NCI-H2171 treated with DMSO at 0.1 percent for 48 hours (cell line): Measurements from ENCODE around the gene VDR.

ENCODE experiments used
- DNase-seq: peaks from one replicate; lab custom pipeline; 2025; lab: John Stamatoyannopoulos, UW

VDR gene

GRCh38 chr12:47894068-47894467 is 10.7 kb downstream of the VDR start:
- DNase-seq: no peak

- DNase-seq: no peak
Measured at GRCh38 chr12:47892819-47893218, 12.0 kb downstream of the VDR start.

DNA sequence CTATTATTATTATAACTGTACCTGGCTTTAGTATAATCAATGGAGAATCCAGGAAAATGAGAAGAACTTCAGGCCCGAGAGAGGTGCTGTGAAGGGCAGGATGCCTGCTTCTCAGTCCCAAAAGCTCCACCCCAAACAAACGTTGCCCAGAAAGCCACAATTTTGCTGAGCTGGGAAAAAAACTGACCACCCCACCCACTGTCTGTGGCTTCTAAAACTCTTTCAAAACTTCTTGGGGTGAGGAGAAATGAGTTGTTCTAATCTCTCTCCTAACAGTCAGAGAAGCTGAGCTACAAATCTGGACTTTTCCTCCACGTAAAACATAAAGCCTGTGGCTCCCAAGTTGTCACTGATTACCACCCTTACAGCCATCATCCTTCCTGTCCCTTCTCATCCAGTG is 13.4 kb downstream of the VDR start:
- no peak for DNase-seq

GRCh38 chr12:47889040-47889439 is 15.8 kb downstream of the VDR start:
- DNase-seq: no peak

GRCh38 chr12:47888153-47888819 is 16.5 kb downstream of the VDR start:
- DNase-seq: no peak

DNA sequence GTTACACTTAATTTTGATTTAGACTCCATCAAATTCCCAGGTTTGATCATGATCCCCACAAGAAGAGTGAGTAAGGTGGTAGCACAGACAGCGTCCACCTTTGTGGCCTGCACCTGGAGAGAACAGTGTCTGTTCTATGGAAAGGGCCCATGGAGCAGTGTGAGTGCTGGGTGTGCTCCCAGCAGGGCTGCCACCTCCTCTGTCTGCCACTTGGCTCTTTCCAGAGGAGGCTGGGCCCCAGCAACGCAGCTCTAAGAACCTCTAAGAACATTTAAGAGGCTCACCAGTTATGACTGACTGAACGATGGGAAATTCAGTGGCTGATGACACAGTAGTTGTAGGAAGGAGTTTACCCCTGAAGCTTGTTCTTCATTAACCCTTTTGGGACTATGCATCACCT is 17.3 kb downstream of the VDR start:
- DNase-seq: no peak

GRCh38 chr12:47886510-47887240 is 18.1 kb downstream of the VDR start:
- DNase-seq: no peak

GRCh38 chr12:47885566-47885965 is 19.2 kb downstream of the VDR start:
- DNase-seq: no peak

- DNase-seq: no peak
Measured at GRCh38 chr12:47885012-47885501, 19.7 kb downstream of the VDR start.

- DNase-seq: no peak
Measured at GRCh38 chr12:47884501-47884900, 20.3 kb downstream of the VDR start.

DNA sequence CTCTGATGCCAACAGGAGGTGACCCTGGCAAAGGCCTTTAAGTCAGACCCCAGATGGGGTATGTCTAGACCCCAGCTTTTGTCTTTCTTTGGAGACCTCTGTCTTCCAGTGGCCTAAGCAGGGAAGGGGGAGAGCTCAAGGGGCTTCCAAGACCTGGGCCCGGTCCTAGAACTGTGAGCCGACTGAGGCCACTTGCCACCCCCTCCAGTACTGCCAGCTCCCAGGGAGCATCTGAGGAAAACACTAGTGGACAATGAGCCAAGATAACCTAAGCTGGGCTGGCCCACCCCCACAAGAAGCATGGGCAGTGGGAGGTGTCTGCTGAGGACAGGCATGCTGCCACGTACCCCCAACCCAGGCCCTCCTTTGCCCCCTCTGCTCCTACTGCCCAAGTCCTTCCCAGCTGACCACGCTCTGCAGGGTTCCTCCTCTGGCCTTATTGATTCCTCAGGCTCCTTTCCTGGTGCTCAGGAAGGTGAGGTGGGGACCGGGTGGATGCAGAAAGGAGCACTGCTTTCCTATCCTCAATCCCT is 21.1 kb downstream of the VDR start:
- no peak for DNase-seq

DNA sequence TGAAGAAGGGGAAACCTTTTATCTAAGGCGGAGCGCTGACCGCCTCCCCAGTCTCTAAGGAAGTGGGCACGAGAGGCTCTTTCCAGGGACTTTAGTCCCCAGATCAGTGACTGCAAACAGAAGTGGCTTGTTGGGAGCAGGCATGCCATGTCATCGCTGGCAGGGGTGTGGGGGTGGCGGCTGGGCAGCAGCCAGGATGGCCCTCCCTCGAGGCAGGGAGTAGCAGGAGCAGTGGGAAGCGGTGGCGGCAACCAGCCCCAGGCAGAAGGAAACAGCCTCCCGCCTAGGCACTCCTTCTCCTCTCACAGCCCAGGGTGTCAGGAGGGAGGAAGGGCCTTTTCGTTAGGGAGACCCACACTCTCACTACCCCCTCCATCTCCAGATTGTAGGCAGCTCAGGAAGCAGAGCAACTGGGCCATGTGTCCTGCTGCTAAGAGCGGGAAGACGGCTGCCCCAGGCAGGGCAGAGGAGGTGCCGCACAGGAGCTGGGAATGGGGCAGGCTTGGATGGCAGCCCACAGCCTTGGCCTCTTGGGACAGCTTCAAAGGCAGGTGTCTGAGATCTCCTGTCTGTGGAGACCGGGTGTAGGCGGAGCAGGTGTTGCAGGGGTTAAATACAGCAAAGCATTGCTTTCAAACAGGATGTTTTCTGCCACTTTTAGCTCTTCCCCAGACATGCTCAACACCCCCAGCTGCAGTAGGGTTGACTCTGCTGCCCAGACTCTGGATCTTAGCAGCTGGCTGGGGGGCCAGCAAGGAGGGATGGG is 21.8 kb downstream of the VDR start:
- DNase-seq: peak; percentile 71

DNA sequence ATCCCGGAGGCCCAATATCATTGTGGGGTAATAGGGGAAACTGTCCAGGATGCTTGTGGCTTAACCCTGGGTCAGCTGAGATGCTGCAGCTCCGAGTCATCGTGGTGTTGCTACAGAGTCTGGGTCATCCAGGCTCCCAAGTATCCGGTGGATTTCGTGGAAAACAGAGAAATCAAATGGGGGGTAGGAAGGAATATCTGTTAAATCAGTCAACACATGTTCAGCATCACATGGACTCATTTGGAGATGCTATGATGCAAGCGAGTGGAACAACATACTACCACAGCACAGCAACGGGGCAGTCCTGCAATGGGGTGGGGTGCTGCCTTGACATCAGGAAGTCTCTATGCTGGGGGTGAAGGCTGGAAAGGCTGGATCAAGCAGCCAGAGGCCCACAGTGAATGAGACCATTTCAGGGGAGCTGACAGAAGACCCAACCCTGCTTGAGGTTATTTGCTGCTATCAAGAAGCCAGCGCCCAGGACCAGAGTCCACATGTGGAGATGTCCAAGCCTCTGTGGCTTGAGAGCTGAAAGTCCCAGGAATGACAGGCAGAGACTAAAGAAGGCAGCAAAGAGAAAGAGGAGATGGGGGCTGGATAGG is 22.9 kb downstream of the VDR start:
- no peak for DNase-seq

DNA sequence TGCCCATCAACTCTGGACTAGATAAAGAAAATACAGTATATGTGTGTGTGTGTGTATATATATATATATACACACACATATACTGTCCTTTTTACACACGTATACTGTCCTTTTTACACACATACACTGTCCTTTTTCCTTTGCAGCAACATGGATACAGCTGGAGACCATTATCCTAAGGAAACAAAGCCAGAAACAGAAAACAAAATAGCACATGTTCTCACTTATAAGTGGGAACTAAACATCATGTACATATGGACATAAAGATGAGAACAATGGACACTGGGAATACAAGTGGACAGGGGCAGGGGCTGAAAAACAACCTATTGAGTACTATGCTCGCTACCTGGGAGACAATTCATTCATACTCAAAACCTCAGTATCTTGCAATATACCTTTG is 23.7 kb downstream of the VDR start:
- no peak for DNase-seq

- DNase-seq: no peak
Measured at GRCh38 chr12:47878918-47879481, 25.8 kb downstream of the VDR start.

DNA sequence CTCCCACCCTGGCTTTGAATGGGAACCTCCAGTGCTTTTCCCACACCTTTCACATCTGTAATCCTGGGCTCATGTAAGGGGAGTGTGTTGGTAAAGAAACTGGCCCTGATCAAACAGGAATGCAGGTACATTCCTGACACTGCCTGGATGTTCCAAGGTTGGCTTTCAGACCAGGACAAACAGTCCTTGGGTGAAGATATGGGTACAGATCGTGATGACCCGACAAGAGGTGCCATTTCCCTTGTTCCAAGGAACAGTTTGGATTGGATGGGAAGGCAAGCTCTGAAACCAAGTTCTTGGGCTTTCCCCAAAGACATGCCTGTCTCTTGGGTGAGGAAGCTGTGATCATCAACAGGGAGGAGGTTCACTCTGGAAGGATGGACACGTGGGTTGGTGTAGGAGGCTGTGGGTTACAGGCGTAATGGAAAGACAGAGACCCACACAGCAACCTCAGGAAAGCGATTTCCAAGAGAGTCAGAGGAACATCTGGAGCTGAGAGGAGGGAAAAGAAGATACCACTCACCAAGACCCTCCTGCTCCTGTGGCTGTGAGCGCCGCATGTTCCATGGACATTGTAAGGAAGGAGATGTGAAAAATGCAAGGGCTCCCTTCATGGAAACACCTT is 26.4 kb downstream of the VDR start:
- DNase-seq: no peak

- DNase-seq: no peak
Measured at GRCh38 chr12:47877081-47877480, 27.7 kb downstream of the VDR start.

GRCh38 chr12:47876440-47876960 is 28.3 kb downstream of the VDR start:
- DNase-seq: peak; percentile 8

GRCh38 chr12:47875746-47876439 is 28.9 kb downstream of the VDR start:
- no peak for DNase-seq

DNA sequence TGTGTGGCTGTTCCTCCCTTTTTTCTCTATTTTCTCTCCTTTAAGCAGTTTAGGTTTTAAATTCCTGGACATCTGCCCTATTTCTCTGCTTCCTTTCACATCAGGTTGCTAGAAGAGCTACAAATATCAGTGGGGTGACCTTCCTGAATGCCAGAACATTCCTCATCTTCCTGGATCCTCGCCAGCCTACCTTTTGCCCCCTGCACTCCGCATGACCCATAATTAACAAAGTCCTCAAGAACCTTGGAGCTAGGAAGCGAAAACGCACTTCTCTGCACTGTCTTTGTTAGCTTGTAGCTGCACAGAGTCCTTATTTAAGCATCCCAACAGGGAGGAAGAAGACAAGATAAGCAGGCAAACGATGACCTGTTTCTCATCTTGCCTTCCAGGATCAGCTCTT is 30.5 kb downstream of the VDR start:
- no peak for DNase-seq
